GM18858 (cell line): ENCODE measurements around the gene PRDM5.

Source experiments
- ATAC-seq: cut with Tn5 transposase; IDR thresholded peaks from one replicate; pipeline ENCODE4 v1.9.1; 2021; ENCODE audit not compliant: unreplicated experiment

Gene PRDM5

GRCh38 chr4:120915336-120915735 is 7.2 kb downstream of the PRDM5 start:
- ATAC-seq, result no peak

DNA sequence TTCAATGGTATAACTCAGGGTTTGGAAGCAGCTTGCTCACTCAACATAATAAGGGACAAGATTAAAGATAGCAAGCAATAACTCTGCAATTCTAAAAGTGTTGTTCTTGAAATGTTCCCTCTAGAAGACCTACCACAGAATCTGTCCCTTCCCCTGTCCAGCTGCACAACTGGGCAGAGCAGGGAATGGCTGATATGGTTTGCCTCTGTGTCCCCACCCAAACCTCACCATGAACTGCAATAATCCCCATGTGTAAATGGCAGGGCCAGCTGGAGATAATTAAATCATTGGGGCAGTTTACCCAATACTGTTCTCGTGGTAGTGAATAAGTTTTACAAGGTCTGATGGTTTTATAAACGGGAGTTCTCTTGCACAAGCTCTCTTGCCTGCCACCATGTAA is 19.1 kb downstream of the PRDM5 start:
- ATAC-seq, result no peak

DNA sequence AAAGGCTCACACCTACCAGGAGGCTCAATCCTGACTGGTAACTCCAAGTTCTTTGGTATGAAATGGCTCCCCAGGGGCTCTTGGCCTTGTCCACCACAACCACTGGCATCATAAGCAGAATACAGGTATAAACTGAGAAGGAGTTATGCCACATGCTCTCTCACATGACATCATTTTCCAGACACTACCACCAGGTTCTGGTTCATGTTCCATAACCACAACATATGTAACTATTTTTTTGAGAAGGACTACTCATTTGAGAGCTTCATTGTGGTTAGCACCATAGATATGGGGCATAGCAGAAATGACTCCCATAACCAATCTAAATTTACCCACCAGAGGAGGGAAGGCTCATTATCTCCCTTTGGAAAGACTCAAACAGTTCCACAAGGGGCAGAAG is 19.6 kb downstream of the PRDM5 start:
- ATAC-seq, result no peak

GRCh38 chr4:120901731-120902130 is 20.8 kb downstream of the PRDM5 start:
- ATAC-seq, result no peak

GRCh38 chr4:120897981-120898719 is 24.4 kb downstream of the PRDM5 start:
- no peak for ATAC-seq

- ATAC-seq, result no peak
These were observed 27.0 kb downstream of the PRDM5 start for GRCh38 chr4:120895554-120895953.

DNA sequence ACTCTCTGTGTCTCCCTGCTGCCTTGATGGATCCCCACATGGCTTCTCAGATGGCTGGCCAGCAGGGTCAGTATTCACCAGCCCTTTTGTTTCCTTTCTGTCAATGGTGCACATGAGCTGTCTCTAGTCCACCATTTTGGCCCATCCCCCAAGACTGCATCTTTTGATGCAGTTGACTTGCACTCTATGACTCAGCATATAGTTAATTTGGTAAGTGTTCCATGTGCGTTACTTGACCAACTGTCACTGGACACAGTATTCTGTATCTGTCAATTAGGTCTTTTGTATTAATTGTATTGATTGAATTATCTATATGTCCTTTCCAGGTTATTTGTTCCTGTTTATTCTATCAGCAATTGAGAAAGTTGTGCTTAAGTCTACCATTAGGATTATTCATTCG is 29.2 kb downstream of the PRDM5 start:
- no peak for ATAC-seq

DNA sequence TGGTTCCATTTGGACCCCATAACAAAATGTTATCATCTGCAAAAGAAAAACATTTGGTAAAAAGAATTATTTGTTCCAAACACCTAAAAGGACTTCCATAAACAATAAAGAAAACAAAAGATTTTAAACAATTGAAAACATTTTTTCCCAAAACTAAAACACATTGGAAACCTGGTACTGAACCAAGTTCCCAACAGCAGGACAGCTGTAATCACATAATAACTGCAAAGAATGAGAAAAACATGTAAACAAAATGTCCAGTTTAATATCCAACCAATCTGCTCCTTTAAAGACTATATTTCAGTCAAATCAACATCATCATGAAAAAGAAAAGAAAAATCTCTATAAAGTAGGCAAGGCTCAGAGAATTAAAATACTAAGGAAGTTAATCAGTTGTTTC is 36.3 kb downstream of the PRDM5 start:
- no peak for ATAC-seq

DNA sequence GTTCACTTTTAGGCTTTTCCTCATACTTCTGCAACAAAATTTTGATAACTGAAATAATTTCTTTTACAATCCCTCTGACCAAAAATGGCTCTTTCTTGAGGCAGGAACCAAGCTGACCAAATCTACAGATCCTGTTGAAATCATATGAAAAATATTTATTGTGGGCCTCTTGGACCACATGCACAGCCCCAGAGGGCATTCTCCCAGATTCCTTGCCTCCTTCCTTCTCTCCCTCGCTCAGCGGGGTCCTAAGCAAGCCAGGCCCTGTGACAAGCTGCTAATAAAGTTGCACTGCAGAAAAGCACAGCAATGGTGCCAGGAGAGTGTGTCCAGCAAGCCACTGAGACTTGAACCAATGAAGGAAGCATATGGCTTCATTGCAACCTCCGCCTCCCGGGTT is 40.7 kb downstream of the PRDM5 start:
- ATAC-seq, result no peak

DNA sequence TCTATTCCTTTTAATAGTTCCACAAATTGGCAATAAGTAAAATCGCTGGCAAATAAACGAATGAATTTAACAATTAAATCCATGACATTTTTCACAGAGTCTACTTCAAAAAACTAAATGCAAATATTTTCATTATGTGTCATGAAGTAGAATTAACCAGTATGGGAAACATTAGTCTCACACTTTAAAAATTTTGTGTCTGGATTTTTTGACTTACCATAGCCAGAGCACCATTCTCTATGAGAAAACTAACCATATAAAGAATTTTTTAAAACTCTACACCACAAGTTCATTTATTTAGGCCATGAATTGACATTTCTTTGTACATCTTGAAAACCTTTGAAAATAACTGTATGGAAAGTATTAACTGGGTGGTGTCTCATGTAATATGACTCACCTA is 41.2 kb downstream of the PRDM5 start:
- ATAC-seq, result no peak

DNA sequence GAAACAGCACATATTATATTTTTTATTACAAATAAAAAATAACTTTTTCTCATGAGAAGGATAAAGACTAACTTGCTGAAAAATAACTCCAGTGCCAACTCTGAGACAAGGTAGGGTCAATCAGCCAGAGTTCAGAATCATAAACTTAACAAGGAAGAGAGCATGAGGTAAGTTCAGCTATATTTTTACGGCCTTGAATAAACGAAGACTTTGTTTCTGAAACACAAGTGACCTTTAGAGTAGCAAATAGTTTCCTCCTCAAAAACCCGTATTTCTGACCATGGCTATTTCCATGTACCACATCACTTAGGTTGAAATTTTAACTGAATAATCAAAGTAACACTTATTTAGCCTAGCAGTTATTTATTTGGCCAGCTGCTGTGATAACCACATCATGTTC is 45.5 kb downstream of the PRDM5 start:
- ATAC-seq, result no peak

DNA sequence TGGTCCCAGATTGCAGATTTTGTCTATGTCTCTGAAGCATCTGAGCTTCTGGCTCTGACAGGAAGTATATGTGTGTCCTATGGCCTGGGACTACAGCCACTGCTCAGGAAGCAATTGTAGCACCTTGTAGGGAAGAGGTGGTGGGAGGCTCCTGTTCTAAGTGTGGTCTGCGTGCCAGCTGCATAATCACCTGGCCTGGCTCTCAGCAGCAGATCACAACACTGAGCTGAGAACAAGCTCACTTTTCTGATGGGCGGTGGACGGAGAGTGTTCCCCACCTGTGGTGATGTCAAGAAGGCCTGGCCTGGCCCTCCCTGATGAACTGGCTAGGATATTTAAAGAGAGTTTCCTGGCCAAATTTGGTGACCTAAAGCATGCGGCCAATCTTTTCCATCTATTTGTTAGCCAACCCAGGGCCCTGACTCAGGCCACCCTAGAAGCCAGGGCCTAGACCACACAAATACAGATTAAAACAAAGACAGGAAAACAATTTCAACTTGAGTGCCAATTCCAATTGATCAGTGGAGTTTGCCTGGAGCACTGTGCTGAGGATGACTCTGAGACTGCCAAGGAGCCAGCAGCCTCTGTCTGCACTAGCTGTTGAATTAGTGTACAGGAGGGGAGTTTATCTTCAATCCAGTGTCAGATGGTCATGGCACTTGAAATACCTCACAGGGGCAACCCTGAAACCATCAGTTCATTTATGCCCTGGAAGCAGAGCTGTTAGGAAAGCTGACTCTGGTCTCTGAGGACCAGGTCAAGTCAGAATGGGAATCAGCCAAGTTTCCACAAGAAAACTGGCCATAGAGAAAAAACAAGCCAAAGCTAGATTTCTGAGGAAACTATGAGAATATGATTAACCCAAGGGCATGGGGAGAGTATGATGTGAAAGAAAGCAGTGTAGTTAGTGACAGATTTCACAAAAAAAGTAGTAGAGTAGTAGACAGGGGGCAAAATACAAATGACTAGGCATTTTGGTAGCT is 47.4 kb downstream of the PRDM5 start:
- ATAC-seq, result no peak

DNA sequence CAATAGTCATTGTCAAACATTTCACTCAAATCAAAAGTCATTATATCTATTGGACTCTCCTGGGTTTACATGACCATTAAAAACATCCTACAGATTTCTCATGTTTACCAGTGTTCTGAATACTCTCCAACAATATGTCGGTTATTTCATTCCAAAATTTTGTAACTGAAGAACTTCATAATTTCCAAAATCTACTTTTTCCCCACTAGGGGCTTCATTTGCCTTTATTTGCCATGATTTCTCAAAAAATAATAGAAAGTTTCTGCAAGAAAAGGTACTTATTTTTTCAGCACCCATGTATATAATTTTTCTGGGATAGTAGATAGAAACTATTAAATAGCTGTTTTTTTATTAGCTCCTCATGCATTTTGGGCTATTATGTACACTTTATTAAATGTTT is 49.0 kb downstream of the PRDM5 start:
- no peak for ATAC-seq

GRCh38 chr4:120871173-120871572 is 51.4 kb downstream of the PRDM5 start:
- no peak for ATAC-seq

- ATAC-seq, result no peak
These were observed 52.2 kb downstream of the PRDM5 start for GRCh38 chr4:120870279-120870673.

DNA sequence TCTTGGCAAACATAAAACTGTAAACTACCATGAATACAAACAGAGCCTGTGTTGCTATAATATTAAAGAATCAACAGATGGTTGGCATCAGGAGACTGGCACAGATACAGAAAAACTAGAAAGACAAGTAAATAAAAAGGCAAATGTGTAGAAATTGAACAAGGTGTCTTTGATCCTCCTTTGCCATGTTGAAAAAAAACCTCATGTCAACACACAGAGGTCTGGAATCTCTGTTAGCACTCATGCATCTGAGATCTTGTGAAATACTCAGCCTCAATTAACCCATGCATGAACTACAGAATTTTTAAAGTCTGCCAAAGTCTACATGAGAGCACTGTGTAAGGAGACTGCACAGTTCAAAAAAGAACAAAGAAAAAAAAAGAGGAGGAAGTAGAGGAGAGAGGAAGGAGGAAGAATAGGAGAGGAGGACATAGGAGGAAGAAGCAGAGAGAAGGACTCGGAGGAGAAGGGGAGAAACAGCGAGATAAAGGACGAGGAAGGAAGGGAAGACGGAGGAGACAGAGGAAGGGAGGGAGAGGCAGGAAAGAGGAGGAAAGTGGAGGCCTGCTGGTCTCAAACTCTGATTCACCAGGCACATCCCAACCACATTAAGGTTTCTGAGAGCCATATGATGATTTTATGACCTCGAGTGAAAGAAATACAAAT is 52.8 kb downstream of the PRDM5 start:
- ATAC-seq, result no peak

- no peak for ATAC-seq
These were observed 55.0 kb downstream of the PRDM5 start for GRCh38 chr4:120867506-120867905.

GRCh38 chr4:120865985-120866384 is 56.5 kb downstream of the PRDM5 start:
- peak; percentile 81 for ATAC-seq

DNA sequence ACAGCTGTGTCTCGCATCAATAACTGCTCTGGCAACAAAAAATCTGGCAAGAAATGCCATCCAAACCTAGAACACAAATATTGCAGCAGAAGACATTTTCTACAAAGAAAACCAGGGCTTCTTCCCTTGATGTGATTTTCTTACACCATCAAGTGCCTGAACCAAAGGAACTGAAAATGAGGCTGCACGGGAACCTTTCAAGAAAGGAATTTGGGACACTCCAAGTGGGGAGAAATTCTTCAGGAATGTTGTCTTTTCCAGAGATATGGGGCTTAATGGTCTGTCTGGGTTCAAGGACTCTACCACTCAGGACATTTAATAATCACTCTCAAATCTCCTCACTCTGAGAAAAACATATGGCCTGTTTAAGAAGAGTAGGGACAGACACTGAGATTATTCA is 57.6 kb downstream of the PRDM5 start:
- no peak for ATAC-seq

DNA sequence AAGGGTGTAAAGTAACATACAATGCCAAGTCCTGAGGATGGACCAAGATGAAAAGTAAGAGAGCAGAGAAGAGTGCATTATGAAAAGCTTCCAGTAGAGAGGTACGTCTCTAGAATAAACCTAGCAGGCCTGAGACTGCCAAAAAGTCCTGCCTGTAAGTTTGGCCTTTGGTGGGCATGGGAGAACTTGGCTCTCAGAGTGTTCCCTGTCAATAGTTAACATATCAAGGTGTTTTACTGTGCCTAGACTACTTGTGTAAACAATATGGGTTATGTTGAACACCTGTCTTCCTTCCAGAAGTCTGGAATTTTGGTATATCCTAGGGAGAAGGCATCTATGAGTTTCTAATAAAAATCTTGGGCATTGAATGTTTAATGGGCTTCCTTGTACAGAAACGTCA is 60.1 kb downstream of the PRDM5 start:
- no peak for ATAC-seq

- ATAC-seq, result no peak
These were observed 60.7 kb downstream of the PRDM5 start for GRCh38 chr4:120861852-120862251.

DNA sequence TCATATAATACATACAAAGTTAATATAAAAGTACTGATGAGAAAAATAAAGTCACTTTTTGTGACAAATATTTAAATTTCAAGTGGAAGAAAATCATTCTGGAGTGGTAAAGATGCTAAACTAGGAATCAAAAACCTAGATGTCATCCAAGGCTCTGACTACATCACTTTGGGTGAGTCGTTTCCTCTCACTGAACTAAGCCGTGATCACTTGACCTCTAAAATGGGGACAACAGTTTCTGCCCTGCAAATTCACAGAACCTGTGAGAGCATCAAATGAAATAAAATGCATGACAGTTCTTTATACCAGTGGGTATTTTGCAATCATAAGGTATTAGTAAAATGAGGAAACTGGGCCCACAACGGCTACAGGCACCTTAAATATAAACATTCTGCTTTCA is 63.8 kb downstream of the PRDM5 start:
- ATAC-seq, result no peak
